HuH-7.5 (cell line): ENCODE data around the gene NAIF1.
A peak's percentile ranks its signal among the peaks of the same experiment; 100 is the strongest.
"Not testable (repeated sequence)": the region's sequence is repeated elsewhere in the genome, so short reads cannot be mapped to it uniquely, and the experiment has no call there.

Source experiments
- DNase-seq: peaks from one replicate; pipeline ENCODE4 v3.0.0; 2011; ENCODE audit warnings: low spot score

The NAIF1 gene

DNA sequence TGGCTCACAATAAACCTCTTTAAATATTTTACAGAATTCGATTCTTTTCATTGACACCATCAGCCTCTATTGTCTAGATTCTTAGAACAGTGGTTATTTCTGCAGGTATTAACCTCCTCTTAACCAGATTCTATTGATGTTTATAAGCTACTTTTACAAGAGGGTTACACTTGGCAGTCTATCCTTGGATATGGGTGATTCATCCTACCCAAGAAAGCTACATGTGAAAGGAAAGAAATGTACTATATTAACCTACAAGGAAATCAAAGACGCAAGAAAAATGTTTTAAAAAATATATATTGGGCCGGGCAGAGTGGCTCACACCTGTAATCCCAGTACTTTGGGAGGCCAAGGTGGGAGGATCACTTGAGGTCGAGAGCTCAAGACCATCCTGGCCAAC is 17.6 kb upstream of the NAIF1 start:
- DNase-seq: no peak

DNA sequence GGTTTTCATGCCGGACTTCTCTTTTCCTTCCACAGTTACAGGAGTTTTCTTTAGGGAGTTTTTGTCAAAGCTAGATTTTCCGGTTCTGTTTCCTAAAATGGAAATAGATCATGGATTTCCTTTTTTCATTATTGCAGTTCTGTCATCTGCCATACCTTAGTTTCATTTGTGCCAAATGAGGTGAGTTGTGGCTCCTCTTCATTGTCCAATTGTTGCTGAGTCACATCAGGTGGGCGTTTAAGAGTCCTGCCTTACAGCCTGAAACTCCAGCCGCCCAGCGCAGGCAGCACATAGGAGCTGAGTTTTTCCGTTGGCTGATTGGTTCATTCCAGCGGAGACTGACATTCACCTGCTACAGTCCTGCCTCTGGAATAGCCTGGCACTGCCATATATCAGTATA is 15.0 kb upstream of the NAIF1 start:
- no peak for DNase-seq

DNA sequence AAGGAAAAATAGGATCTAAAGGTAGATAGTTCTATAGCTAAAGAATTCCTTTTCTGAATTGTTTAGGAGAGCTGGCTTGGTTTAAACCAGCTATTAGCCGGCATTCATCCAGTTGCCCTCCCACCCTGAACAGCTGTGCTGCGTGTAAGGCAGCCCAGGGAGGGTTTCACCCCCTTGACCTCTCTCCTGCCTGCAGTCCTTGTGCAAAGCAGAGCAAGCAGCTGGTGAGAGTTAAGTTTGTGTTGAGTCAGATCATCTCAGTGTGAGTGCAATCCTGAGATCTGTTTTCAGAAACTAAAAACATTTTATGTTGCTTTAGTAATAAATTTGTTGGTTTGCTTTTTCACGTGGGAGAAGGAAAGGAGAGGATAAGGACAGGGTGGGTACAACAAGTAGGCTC is 13.9 kb upstream of the NAIF1 start:
- no peak for DNase-seq

DNA sequence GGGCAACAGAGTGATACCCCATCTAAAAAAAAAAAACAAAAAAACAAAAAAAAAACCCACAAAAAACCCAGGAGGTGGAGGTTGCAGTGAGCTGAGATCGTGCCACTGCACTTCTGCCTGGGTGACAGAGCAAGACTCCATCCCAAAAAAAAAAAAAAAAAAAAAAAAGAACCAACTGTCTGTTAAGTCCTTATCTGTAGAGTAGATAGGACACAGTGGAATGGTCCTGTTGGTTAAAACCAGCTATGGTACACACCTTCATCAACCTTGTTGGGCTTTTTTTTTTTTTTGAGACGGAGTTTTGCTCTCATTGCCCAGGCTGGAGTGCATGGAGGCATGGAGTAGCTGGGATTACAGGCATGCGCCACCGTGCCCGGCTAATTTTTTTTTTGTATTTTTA is 13.1 kb upstream of the NAIF1 start:
- DNase-seq: no peak

DNA sequence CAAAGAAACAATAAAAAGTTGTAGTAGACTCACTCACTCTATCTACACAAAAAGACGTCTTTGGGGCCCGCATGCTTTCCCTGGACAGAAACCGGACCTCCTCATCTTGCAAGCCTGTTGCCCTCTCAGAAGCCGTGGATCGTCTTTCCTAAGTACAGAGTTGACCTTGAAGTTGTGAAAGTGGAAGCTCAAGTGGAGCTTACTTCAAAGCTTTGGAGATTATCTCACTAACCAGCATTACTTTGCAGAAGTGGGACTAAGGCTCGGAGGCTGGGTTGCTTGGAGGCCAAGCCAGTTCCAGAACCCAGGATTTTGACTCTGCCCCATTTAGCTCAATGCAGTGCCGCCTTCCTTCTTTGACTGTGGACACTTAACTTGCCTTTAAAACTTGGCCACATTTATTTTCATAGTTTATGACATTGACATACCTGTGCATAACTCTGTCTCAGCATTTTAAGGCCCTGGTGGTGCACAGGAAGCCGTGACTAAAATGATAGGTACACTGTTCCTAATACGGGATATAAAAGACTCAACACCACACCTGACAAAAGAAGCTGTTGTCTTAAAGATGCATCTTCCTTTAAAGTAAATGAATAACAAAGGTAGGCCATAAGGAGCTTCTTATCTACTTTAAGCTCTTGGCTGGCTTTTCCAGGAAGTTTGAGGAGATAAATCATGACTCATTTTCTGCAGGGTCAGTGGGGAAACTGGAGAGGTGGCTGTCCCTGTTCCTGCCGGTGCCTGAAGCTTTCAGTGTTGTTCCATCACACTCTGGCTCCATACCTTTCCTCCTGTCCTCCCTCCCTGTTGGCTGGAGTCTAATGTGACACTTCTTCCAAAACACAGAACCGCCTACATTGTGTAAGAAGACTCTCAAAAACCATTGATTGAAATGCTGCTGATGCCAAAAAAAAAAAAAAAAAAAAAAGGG is 11.6 kb upstream of the NAIF1 start:
- DNase-seq: no peak

DNA sequence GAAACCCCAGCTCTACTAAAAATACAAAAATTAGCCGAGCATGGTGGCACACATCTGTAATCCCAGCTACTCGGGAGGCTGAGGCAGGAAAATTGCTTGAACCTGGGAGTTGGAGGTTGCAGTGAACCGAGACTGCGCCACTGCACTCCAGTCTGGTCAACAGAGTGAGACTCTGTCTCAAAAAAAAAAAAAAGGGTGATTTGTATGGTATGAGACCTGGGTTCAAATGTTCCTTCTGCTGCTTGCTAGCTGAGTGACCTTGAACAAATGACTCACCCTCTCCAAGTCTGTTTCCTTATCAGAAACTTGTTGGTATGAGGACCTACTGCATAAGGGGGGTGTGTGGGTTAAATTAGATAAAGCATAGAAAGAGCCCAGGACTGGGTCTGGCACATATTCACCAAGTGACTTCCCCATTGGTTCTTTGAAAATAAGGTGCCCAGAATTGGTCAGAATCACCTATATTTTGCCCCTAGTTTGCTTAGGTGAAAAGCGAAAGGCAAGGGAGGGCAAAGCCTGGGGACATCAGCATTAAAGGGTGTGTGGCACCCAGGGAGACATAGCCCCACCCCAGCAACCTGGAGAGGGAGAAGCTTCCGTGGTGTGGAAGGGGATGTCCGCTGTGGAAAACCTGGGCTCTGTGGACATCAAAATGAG is 10.9 kb upstream of the NAIF1 start:
- DNase-seq: no peak

DNA sequence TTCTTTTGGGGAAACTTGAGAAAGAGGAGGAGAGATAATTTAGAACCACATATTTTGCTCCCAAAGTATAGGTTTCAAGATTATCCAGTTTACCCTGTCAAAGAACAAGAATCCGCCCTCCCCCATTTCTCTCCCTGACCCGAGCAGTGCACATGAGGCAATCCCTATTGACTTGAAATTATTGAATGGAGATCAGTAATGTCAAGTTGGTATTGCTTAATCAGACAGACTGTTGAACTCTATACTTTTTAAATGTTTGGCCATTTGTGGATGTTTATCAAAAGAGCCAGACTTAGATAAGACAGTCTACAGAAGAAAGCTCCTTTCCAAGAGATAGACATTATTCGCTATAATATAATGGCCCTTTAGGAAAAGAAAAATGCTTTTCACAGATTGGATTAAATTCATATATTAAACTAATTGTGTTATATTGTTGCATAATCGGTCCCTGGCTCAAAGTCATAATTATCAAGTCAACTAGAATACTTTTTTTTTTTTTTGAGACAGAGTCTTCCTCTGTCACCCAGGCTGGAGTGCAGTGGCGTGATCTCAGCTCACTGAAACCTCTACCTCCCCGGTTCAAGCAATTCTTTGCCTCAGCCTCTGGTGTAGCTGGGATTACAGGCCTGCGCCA is 6.2 kb upstream of the NAIF1 start:
- no peak for DNase-seq

DNA sequence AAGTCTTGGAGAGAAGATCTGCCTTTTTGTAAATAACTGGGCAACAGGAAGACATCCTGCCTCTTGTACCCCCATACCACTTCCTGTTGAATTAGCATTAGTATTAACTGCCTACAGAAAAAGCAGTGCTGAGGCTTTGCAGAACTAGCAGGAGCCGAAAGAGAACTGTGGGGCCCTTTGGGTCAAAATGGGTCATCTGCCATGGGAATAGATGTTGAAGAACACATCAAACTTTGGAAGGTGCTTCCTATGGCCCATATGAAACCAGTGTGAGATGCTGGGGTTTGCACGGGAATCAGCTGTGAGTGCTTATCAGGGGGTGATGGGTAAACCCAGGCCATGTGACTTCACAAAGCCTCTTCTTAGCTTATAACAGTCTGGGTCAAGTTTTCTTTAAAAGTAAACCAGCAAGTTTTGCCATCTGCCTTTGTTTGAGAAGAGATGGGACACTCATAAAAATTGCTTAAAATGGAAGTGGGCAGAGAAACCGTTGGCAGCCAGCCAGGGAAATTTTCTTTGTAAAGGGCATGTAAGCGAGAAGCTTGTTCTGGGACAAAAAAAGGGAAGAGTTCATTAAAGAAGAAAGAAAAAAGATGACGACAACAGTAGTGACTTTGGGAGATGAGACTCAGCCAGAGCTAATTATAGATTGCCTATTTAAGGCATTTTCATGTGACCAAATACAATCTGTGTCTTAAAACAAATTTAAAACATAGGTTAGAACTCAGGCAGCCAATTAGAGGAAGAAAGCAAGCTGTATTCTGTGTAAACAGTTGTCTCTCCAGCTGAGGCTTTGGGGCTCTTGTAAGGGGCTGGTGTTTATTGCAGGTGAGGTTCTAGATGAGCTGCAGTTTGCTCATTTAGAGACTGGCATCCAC is 5.3 kb upstream of the NAIF1 start:
- no peak for DNase-seq

DNA sequence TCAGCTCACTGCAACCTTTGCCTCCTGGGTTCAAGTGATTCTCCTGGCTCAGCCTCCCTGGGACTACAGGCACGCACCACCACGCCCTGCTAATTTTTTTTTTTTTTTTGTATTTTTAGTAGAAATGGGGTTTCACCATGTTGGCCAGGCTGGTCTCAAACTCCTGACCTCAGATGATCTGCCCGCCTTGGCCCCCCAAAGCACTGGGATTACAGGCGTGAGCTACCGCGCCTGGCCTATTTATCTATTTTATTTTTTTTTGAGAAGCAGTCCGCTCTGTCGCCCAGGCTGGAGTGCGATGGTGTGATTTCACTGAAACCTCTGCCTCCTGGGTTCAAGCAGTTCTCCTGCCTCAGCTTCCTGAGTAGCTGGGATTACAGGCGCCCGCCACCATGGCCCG is 4.4 kb upstream of the NAIF1 start:
- not testable (repeated sequence) for DNase-seq

DNA sequence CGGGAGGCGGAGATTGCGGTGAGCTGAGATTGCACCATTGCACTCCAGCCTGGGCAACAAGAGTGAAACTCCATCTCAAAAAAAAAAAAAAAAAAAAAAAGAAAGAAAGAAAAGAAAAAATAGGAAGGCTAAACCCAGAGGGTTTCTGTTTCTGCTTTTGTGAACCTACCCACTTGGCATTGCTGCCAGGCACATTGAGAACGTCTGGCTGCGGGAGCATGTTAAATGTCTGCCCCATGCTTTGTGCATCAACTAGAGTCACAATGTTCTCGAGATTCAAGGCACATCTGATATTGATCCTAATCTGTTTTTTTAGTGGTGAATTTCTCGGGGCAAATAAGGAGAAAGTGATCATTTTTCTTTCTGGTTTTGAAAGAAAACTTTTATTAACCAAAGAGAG is 3.8 kb upstream of the NAIF1 start:
- DNase-seq: no peak

DNA sequence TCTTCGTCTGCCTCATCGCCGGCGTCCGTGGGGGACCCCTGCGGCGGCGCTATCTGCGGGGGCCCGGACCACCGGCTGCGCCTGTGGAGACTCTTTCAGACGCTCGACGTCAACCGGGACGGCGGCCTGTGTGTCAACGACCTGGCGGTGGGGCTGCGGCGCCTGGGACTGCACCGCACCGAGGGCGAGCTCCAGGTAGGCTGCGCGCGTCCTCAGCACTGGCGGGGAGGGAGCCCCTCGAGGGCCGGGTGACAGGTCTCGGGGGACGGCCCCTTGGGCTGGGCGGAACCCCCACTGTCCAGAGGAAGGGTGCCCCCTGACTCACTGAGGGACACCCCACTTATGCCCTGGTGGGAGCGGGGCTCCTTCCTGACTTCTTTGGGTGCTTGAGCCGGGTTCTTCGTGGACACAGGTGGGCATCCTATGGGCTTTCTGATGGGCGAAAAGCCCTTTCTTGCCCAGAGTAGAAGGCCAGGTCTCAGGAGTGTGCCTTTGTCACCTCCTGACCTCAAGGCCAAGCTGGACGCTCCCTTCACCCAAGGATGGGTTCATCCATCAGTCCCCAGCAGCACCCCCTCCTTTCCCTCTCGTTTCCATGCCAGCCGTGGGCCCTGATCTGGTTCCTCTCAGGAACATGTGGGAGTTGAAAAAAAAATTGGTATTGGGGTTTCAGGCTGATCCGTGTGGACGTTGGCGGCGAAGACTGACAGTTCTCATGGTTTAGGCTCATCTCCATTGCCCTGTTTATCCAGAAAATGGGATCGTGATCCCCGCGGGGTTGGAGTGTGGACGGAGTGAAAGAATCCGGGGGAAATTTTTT is 1.5 kb upstream of the NAIF1 start:
- DNase-seq: no peak

DNA sequence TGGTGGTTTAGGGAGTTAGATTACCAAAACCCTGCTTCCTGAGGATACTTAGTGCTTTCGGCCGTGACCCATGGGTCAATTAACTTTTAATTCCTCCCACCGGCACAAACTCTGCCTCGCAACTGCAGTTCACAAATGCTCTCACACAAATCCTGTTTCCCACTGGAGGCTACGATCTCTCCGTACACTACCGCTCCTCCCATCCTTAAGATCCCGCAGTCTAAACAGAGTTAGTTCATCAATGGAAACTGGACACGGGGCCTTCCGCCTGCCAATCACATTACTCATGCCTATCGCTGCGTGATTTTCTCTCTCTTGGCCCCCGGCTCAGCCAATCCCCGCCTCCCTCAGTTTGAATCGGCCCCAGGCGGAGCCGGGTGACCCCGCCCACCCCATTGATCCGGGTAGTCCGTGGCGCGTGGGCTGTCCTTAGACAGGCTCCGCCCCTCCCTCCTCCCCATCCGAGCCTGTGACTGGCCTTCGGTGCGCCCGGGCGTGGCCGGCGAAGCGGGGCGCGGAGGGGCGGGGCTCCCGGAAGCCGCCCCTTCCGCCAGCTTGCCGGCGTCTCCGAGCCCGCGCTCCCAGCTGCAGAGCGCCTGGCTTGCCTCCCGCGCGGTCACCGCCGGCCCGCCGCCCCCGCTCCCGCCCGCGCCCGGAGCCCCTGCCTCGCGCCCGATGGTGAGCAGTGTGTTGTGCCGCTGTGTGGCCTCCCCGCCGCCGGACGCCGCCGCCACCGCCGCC is 695 bp upstream of the NAIF1 start, which contains the start of gene SLC25A25:
Gene SLC25A25, plus strand, starts transcription at position 588 of the 741 bp plus-strand sequence. Its CDS starts 88 bp downstream, at position 676.
- DNase-seq: peak; percentile 96

DNA sequence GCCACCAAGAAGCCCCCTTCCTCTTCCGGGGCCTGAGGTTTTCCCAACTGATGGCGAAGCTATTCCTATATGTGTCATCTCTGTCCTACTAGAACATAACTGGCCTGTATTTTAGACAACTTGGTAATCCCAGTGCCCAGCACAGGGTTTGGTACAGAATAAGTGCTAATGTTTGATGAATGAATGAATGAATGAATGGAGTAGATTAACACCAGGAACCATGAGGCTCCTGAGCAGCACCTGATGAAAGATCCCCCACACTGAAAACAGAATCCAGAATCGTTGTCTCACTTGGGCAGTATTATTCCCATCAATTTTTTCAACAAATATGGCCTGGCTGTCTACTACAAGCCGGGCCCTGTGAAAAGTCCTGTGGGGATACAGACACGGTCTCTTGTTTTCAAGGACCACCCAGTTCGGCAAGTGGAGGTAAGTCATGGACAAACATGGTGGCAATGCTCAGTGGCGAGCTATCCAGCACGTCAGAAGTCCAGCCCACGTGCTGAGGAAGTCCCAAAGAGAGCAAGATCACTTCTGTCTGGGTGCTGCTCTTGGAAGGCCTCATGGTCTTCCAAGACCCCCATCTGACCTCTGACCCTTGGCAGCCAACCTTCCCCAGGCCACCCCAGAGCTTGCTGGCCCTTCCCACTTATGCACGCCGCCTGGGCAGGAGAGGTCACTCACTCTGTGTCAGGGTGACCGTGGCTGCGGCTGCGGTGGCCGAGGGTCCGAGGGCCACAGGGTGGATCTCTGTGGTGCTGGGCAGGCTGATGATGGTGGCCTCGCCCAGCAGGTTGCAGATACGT is 1.0 kb downstream of the NAIF1 start:
- no peak for DNase-seq

DNA sequence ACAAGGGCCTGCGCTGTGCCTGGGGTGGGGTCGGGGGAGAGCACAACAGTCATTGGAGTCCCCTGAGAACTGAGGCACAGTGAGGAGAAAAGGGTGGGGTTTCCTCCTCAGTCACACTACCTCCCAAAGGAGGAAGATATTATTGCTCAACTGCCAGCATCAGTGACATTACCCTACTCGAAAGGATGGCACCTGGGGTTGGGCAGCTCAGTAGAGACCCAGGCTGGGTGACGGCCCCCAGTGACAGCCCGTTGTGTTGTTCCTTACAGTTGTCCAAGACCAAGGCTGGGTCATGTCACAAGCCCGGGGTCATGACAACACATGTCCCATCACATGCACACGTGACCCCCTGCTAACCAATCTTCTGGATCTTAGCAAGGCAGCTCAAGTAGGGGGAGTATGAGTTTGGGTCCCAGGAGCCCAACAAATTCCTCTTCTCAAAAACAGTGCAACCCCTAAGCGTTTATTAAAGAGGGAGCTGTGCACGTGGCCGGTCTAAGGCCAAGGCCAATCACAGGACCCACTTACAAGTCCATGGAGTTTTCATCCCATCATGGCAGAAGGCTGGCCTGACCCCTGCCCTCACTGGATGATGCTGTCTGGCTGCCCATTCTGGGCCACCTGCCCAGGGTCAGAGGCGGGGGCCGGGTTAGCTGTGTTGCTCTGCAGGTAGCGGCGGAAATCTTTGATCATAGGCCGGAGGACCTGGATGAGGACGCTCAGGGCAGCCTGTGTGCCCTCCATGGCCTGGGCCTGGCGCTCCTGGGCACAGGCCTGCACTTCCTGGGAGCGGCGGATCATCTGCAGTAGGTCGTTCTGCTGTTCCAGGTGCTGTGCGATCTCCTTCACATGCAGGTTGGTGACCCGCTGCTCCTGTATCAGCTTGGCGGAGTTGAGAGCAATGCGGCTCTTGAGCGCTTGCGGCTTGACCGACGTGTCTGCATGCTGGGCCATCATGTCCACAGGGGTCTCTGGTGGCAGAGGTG is 4.0 kb downstream of the NAIF1 start:
- DNase-seq: no peak

DNA sequence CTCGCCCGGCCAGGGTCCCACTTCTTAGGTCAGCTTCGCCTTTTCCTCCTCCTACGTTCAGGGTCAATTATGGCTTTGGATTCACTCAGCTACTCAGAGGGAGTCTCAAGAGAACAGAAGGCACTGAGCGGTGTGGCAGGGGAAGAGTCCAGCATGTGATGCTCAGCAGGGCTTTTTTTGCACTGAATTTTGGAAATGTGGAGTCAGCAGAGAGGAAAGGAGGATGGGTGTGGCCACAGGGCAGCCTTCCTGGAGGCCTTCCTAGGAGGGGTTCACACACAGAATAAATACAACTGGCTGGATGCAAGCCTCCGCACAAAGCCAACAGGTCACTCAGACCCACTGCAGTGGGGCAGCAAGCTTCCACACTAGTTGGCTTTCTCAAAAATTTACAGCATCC is 4.8 kb downstream of the NAIF1 start:
- DNase-seq: no peak

DNA sequence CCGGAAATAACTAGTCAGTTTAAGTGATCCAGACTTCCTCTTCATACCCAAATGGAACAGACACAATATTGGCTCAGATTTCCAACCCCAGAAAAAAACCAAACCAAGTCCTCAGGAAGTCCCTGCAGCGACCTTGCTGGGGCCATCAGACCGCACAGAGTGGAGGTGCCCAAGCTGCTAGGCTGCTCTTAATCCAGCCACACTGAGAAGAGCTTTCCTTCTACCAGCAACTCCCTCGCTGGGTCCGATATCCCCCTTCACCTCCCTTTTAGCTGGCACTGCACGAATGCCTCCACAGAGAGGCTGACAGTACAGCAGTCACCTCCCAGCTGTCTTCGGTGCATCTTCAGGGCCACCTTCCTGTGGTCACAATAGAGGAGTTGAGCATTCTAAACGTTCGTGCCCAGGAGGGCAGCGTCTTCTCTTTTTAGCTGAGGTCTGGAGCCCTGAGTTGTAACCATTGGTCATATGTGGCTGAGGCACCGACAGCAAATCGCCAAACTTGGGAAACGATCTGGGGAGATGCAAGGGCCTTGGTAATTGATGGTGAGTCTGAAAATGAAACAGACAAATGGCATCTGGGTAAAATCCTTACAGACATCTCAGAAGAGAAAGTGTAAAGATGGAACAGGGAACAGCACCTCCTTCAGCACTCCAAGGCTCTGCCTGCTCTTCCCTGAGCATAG is 5.7 kb downstream of the NAIF1 start:
- DNase-seq: no peak

DNA sequence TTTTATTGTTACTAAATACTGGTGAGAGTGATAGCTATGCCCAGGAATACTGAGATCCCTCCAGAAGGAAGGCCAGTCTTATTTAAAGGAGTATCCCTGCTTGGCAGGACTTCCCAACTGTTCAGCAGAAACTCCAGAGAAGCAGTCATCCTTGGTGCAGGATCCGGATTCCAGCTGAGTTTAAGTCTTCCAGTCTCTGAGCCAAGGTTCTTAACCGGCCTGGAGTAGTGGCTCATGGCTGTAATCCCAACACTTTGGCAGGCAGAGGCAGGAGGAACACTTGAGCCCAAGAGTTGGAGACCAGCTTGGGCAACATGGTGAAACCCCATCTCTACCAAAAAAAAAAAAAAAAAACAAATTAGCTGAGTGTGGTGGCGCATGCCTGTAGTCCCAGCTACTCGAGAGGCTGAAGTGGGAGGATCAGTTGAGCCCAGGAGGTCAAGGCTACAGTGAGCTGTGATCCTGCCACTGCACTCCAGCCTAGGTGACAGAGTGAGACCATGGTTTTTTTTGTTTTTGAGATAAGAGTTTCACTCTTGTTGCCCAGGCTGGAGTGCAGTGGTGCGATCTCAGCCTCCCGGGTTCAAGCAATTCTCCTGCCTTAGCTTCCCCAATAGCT is 7.6 kb downstream of the NAIF1 start:
- DNase-seq: no peak
